Activated T-cell treated with anti-CD3 and anti-CD28 coated beads, Interleukin-2, amount 50 U/mL, for 72 hours (primary cell): Measurements from ENCODE around the gene CDC25A. TPM values are rescaled to one million over a fixed set of nuclear protein-coding genes. Genes with fewer than 3 reads are reported as not detected.
A peak's percentile ranks its signal among the peaks of the same experiment; 100 is the strongest.

Experiments used
- ATAC-seq, 2 donors: fragments of 150-1000 bp; cut with Tn5 transposase; replicated peaks in 1 of 2; 2 replicates each; pipeline ENCODE4 v1.10.0; 2021; ENCODE audit warnings: moderate library complexity in 2 of 2, mild to moderate bottlenecking in 1 of 2
- DNase-seq, 2 donors: peaks; one replicate each; pipeline ENCODE4 v3.0.0; 2021 to 2022; ENCODE audit warnings: mixed read lengths in 1 of 2
- H3K27ac Mint-ChIP-seq: one replicate; pipeline ENCODE4 v1.8.0; 2022; ENCODE audit warnings: mild to moderate bottlenecking, moderate library complexity, mixed read lengths
- H3K27me3 Mint-ChIP-seq: one replicate; pipeline ENCODE4 v1.8.0; 2022; ENCODE audit warnings: low read depth, mixed read lengths
- H3K36me3 Mint-ChIP-seq, 2 donors: one replicate each; pipeline ENCODE4 v1.8.0; 2022; ENCODE audit warnings: mixed read lengths in 2 of 2, mild to moderate bottlenecking in 1 of 2; ENCODE audit not compliant: insufficient read depth in 2 of 2
- H3K4me1 Mint-ChIP-seq: one replicate; pipeline ENCODE4 v1.8.0; 2022; ENCODE audit warnings: low read depth, mixed read lengths
- H3K4me3 Mint-ChIP-seq, 2 donors: one replicate each; pipeline ENCODE4 v1.8.0; 2022; ENCODE audit warnings: mild to moderate bottlenecking in 2 of 2, mixed read lengths in 2 of 2, moderate library complexity in 2 of 2
- H3K9me3 Mint-ChIP-seq, 2 donors: one replicate each; pipeline ENCODE4 v1.8.0; 2022; ENCODE audit warnings: mixed read lengths in 2 of 2
- total RNA-seq, 2 donors: library from RNA; stranded (reverse); gene quantifications; one replicate each; pipeline ENCODE4 v1.2.3, GENCODE V29; 2022

Gene CDC25A
- 10 to 100 TPM; 27.8 to 31.6 TPM for total RNA-seq

DNA sequence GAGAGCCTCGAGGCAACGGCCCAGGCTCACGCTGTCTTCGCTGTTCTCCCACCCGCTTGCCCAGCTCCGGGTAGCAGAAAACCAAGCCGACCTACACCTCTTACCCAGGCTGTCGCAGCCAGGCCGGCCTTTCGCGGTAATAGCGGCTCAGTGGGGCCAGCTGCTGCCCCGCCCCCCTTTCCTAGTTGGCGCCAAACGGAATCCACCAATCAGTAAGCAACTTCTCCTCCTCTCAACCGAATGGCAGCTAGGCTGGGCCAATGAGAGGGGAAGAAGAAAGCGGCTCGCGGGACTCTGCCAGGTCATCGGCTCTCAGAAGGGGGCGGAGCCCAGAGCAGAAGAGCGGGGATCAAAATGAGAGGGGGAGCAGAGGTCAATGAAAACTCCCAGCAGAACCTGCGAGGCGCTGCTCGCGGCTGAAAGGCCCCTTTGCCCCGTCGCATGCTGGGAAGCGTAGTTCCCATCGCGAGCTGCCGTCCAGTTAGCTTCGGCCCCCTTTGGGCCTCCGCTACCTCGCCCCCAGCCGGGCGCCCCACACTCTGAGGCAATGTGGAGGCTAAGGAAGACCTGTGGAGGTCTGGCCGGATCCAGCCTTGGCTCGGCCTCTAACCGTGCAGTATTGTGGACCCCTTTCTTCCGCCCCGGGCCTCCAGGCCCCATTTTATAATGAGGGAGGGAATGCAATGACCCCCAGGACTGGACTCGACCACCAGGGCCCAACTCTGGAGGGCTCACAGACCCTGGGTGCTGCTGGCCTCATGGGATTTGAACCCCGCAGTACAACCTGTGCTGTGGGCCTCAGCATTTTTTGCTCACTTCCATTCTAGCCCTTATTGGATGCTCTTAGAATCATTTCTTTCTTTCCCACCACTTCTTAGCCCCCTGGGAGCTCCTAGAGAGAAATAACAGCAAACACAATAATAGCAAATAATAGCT, at the start of gene CDC25A:
Gene CDC25A (minus strand): TSS at position 152 of the 936 bp plus-strand sequence. CDS start 470 bp downstream, outside the sequence.
- H3K4me1 Mint-ChIP-seq: peaks cover 25% of the 10 kb centered on the region
- peak within 1 kb of the TSS; percentile 79 for H3K27ac Mint-ChIP-seq
- H3K4me3 Mint-ChIP-seq: peak within 1 kb of the TSS; percentile 89 to 95
- peak; percentile 94 to 97 for DNase-seq
- no peaks in the 10 kb centered on the region for H3K9me3 Mint-ChIP-seq
- peak; percentile 98 for ATAC-seq
- H3K27me3 Mint-ChIP-seq: no peaks in the 10 kb centered on the region
- peaks cover 10 to 31% of the 10 kb centered on the region in 2 donors for H3K36me3 Mint-ChIP-seq

DNA sequence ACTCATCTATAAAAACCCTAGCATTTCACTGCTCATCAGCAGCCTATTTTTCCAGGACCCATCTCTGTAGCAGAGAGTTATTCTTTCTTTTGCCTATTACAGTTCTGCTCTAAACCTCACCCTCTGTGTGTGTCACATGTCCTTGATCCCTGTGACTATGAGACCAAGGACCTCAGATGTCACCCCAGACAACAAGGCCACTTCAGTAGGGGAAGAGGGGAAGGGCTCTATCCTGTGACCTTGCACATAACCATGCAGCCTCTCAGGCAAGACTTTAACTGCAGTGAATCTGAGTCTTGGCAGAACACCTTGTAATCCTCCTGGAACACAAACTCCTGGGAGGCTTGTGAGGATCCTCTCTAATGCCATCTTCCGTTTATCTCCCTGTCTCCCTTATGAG, 48.3 kb upstream of the CDC25A start:
- H3K27me3 Mint-ChIP-seq: no peaks in the 10 kb centered on the region
- no peak for DNase-seq
- H3K4me3 Mint-ChIP-seq: no peak overlapping the region
- H3K4me1 Mint-ChIP-seq: peaks cover 24% of the 10 kb centered on the region
- H3K9me3 Mint-ChIP-seq: no peaks in the 10 kb centered on the region
- no peak overlapping the region for H3K27ac Mint-ChIP-seq
- no peaks in the 10 kb centered on the region for H3K36me3 Mint-ChIP-seq
- ATAC-seq: no peak

DNA sequence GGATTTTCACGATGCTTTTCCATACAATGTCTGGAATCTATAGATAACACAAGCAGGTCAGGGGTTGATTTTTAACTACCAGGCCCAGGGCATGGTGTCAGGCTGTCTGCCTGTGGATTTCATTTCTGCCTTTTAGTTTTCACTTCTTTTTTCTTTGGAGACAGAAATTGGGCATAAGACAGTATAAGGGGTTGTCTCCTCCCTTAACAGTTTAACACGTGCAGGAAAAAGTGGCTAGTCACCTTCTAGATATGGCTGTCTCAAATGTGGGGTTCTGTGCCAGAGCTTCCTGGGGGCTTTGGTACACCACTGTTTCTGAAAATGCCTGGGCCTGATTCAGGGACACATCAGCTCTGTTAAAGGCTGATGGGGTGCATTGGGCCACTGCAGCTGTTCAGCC, 45.3 kb upstream of the CDC25A start:
- Mint-ChIP-seq H3K4me1 (peaks cover 8% of the 10 kb centered on the region), H3K36me3 (no peaks in the 10 kb centered on the region), H3K27me3 (no peaks in the 10 kb centered on the region), H3K9me3 (no peaks in the 10 kb centered on the region), H3K4me3 (no peak overlapping the region), H3K27ac (no peak overlapping the region)
- ATAC-seq: no peak
- no peak for DNase-seq

DNA sequence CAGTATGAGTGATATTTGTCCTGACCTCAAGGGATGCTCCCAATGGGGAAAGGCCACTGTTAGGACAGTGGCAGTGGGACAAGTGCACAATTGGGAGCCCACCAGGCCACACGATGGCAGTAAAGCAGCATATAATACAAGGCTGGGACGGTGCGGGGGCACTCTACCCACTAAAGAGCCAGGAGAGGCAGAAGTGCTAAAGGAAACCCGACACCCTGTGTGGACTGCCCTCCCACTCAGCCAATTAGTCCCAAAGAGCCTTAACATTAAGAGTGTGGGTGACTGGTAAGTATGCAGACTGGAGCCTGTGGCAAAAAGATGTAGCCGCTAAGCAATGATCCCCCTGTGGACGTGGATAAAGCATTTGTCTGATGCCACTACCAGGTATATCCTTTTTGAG, 44.5 kb upstream of the CDC25A start:
- peak; percentile 99 to 100 for ATAC-seq
- Mint-ChIP-seq H3K4me3 (no peak overlapping the region), H3K27ac (no peak overlapping the region), H3K9me3 (no peaks in the 10 kb centered on the region), H3K36me3 (no peaks in the 10 kb centered on the region), H3K27me3 (no peaks in the 10 kb centered on the region), H3K4me1 (peaks cover 8% of the 10 kb centered on the region)
- peak; percentile 72 to 73 for DNase-seq

DNA sequence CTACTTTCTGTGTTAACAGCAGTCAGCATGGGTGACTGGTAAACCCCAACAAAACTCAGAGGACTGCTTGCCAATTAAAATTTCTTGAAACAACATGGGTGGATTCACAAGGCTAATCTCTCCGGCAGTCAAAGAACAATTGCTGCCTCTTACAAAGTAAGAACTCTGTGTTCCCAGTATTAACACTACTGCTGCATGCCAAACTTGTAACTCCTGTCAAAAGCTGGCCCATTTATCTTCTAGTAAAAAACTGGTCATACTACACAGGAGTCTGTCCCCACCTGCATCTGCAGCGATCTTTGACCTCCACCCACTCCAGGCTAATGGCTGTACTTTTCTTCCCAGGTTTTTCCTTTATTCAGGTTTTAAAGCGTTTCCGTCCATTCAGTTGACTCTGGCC, 44.0 kb upstream of the CDC25A start:
- H3K9me3 Mint-ChIP-seq: no peaks in the 10 kb centered on the region
- H3K27ac Mint-ChIP-seq: no peak overlapping the region
- no peak for DNase-seq
- peaks cover 11% of the 10 kb centered on the region for H3K4me1 Mint-ChIP-seq
- H3K36me3 Mint-ChIP-seq: no peaks in the 10 kb centered on the region
- no peak for ATAC-seq
- H3K4me3 Mint-ChIP-seq: no peak overlapping the region
- H3K27me3 Mint-ChIP-seq: no peaks in the 10 kb centered on the region

DNA sequence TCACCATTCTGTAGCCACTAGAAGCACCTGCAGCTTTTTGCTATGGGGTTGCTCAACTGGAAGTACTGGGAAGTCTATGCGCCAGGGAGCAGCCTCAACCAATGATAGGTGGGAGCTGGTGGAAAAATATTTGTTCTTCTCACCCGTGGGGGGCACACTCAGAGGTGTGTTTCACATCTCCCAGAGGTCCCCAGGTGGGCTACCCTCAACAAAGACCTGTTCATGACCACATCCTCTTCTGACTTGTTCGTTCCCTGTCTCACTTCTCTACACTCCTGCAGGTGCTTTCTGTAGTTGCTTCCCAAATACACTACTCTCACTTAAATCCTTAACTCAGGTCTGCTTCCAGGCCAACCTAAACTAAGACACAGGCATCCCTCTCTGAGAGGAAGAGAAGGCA, 38.7 kb upstream of the CDC25A start:
- Mint-ChIP-seq H3K27ac (no peak overlapping the region), H3K4me3 (no peak overlapping the region), H3K27me3 (no peaks in the 10 kb centered on the region), H3K9me3 (no peaks in the 10 kb centered on the region), H3K4me1 (peaks cover 8% of the 10 kb centered on the region), H3K36me3 (no peaks in the 10 kb centered on the region)
- ATAC-seq (no peak), DNase-seq (no peak)

DNA sequence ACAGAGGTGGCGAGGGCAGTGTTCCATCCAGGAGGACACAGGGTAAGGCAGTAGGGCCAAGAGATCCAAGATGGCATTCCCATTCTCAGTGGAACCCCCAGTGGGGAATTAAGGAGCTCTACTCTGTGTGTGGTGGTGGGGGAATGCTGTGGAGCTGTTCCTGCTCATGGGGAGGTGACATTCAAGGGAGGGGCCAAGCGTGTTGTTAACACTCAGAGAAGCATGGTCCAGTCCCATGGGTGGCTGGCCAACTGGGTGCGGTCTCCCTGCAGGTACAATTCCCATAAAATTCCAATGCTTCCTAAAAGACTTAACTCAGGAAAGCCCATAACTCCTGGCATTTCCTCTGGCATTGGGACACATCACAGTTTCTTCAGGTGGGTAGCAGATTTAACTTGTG, 37.4 kb upstream of the CDC25A start:
- Mint-ChIP-seq H3K27ac (no peak overlapping the region), H3K4me3 (no peak overlapping the region), H3K27me3 (no peaks in the 10 kb centered on the region), H3K36me3 (no peaks in the 10 kb centered on the region), H3K4me1 (peaks cover 8% of the 10 kb centered on the region), H3K9me3 (no peaks in the 10 kb centered on the region)
- no peak for ATAC-seq
- DNase-seq: no peak

DNA sequence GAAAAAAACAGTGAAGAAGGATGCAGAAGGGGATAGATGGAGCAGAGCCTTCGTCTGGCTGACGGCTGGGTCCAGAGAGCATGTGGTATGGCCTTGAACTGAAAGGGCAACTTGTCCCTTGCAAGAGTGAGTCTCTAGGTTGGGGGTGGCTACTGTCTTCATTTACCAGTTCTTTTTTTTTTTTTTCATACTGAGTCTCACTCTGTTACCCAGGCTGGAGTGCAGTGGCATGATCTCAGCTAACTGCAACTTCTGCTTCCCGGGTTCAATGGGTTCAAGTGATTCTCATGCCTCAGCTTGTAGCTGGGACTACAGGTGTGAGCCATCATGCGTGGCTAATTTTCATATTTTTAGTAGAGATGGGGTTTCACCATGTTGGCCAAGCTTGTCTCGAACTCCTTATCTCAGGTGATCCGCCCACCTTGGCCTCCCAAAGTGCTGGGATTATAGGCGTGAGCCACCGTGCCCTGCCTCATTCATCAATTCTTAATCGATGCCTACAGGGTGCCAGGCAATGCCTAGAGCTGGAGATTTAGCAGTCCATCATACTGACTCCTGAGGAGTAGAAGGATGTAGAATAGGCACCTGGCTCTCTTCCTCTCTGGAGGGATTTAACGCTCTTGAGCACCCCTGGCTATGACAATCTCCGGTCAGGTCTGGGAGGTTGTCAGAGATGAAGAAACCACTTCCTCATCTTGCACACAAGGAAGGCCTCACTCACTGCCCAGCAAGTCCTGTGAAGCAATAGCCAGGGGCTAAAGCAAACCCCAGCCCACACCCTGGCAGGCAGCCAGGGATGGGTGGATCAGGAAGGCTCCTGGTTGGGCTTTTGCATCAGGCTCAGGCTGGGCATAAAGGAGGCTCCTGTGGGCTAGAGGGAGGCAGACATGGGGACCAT, 34.6 kb upstream of the CDC25A start, which contains the start of gene CAMP:
Gene CAMP (plus strand): TSS at position 880 of the 898 bp plus-strand sequence. CDS start 17 bp downstream, at position 897.
- ATAC-seq: no peak
- Mint-ChIP-seq H3K27me3 (no peaks in the 10 kb centered on the region), H3K9me3 (no peaks in the 10 kb centered on the region), H3K36me3 (no peaks in the 10 kb centered on the region), H3K4me3 (no peak within 1 kb of the TSS), H3K27ac (no peak within 1 kb of the TSS), H3K4me1 (peaks cover 8% of the 10 kb centered on the region)
- DNase-seq: no peak

DNA sequence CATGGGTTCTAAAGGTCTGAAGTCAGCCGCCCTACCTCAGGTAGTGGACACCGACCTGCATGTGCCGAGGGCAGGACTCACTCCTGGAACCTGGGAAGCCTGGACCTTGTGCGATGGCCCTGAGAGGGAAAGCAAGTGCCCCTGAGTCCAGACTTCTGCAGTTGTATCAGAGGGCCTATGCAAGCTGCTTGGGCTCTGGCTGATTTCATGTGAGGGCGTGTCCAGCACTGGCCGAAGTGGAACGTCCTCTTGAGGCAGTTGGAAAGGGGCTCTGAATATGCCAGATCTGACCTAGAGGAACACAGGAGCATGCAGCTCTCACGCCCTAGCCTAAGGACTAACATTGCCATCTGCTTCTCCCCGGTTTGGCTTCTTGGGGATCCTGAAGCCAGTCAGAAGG, 32.5 kb upstream of the CDC25A start:
- no peaks in the 10 kb centered on the region for H3K36me3 Mint-ChIP-seq
- no peak overlapping the region for H3K4me3 Mint-ChIP-seq
- H3K27ac Mint-ChIP-seq: no peak overlapping the region

DNA sequence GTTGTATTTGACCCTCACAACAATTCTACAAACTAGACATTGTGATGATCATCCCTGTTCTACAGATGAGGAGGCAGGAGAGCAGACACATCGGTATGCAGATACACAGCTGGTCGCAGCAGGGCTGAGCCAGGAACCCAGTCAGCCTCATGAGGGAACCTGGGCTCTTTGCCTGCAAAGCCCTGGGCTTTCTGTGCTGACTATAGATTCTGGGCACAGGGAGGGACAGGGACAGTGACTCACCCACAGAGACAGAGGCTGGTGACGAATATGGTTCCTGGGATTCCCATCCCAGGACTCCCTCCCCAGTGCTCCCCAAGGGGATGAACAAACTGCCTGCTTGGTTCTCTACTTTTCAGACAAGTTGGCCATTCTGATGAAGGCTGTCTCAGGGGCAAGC, 31.3 kb upstream of the CDC25A start:
- DNase-seq (no peak), ATAC-seq (no peak)
- Mint-ChIP-seq H3K4me1 (no peaks in the 10 kb centered on the region), H3K36me3 (no peaks in the 10 kb centered on the region), H3K4me3 (no peak overlapping the region), H3K27ac (no peak overlapping the region), H3K27me3 (no peaks in the 10 kb centered on the region), H3K9me3 (no peaks in the 10 kb centered on the region)

More for the DNA sequence above, 32.5 kb upstream of the CDC25A start:
- DNase-seq (no peak), ATAC-seq (no peak)
- Mint-ChIP-seq H3K9me3 (no peaks in the 10 kb centered on the region), H3K27me3 (no peaks in the 10 kb centered on the region), H3K4me1 (no peaks in the 10 kb centered on the region)

DNA sequence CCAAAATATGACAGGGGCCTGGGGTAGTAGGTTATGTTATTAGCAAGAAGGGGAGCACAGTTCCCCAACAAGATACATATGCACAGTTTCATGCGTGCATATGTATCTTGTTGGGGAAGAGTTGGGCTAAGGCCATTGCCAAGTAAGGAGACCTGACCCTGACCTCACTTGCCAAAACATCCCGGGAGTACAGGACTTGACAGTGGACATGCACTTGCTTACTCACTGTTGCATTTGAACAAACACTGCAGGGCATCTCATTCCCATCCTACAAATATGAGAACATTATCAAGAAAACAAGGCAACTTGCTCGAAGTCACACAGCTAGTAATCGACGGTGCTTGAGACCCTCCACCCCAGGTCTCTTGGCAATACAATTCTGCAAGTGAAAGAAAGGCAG, 30.3 kb upstream of the CDC25A start:
- no peaks in the 10 kb centered on the region for H3K36me3 Mint-ChIP-seq
- H3K27ac Mint-ChIP-seq: no peak overlapping the region
- ATAC-seq (no peak), DNase-seq (no peak)
- no peak overlapping the region for H3K4me3 Mint-ChIP-seq
- no peaks in the 10 kb centered on the region for H3K27me3 Mint-ChIP-seq
- no peaks in the 10 kb centered on the region for H3K9me3 Mint-ChIP-seq
- H3K4me1 Mint-ChIP-seq: no peaks in the 10 kb centered on the region

DNA sequence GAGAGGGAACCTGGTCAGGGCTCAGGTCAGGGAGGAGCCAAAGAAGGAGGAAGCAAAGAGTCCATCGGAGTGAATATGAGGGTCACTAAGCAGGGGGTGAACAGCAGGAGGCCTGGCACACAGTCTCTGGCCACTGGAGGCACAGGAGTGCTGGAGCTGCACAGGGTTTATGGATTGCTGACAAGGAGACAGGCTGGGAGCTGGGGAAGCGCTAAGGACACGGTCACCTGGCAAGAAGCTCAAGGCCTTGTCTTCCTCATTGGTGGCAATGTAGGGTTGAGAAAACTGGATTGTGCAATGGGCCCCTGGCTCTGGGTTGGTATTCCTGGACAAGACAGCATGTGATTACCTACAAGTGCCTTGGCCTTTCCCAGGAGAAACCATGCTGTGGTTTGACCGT, 29.2 kb upstream of the CDC25A start:
- Mint-ChIP-seq H3K36me3 (no peaks in the 10 kb centered on the region), H3K4me3 (no peak overlapping the region), H3K27me3 (no peaks in the 10 kb centered on the region), H3K4me1 (no peaks in the 10 kb centered on the region), H3K9me3 (no peaks in the 10 kb centered on the region), H3K27ac (no peak overlapping the region)
- ATAC-seq: no peak
- DNase-seq: no peak

DNA sequence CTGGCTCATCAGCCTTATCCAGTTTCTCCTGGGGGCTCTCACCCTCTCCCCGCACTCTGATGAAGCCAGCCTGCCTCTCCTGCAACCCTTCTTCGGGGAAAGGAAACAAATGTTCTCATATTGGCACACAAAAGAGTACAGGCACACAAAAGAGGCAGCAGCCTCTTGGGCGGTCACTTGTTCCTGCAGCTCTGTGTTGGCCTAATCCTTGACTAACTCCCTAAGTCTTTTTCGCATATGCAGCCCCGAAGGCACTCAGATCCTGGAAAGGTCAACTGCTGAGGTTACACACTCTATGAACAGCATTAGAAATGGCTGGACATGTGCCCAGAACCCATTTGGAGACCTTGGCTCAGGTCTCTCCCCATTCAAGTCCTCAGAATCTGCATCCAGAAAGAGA, 27.7 kb upstream of the CDC25A start:
- ATAC-seq: no peak
- no peak overlapping the region for H3K4me3 Mint-ChIP-seq
- no peaks in the 10 kb centered on the region for H3K4me1 Mint-ChIP-seq
- no peak for DNase-seq
- H3K27me3 Mint-ChIP-seq: no peaks in the 10 kb centered on the region
- no peaks in the 10 kb centered on the region for H3K9me3 Mint-ChIP-seq
- no peak overlapping the region for H3K27ac Mint-ChIP-seq
- no peaks in the 10 kb centered on the region for H3K36me3 Mint-ChIP-seq
